Measurements from ENCODE around the gene SPINK8.

DNA sequence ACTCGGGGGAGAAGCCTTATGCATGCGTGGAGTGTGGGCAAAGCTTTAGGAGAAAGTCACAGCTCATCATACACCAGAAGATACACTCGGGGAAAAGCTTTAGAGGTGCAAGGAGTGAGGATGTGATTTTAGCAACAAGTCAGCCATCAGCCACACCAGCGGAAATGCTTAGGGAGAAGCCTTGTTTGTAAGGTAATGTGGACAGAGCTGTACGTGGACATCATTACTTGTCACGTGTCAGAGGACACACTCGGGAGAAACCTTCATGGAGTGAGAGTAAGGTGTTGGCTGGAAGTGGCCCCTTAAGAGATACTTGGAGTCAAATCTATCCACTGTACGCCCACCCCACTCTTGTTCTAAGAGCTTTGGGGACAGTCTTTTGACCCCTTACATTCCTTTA lies 63.9 kb downstream of the SPINK8 start:
- TF ChIP-seq, protein P1, sequence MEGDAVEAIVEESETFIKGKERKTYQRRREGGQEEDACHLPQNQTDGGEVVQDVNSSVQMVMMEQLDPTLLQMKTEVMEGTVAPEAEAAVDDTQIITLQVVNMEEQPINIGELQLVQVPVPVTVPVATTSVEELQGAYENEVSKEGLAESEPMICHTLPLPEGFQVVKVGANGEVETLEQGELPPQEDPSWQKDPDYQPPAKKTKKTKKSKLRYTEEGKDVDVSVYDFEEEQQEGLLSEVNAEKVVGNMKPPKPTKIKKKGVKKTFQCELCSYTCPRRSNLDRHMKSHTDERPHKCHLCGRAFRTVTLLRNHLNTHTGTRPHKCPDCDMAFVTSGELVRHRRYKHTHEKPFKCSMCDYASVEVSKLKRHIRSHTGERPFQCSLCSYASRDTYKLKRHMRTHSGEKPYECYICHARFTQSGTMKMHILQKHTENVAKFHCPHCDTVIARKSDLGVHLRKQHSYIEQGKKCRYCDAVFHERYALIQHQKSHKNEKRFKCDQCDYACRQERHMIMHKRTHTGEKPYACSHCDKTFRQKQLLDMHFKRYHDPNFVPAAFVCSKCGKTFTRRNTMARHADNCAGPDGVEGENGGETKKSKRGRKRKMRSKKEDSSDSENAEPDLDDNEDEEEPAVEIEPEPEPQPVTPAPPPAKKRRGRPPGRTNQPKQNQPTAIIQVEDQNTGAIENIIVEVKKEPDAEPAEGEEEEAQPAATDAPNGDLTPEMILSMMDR (conservative IDR thresholded peaks at IDR 0.05; ENCODE audit: low read depth, low read length), result no peak
- no peak for TF ChIP-seq FOS (IDR thresholded peaks at IDR 0.05; ENCODE audit: low read depth, low read length)
- no peak for TF ChIP-seq POLR2A (IDR thresholded peaks at IDR 0.05; ENCODE audit: low read depth, low read length)
- TF ChIP-seq RCOR1 (IDR thresholded peaks at IDR 0.05; ENCODE audit: insufficient replicate concordance, low read length), result no peak
- TF ChIP-seq MAZ (IDR thresholded peaks at IDR 0.05; ENCODE audit: borderline replicate concordance, low read depth, low read length), result no peak
- no peak for TF ChIP-seq RFX5 (IDR thresholded peaks at IDR 0.05; ENCODE audit: low read depth, low read length)
- TF ChIP-seq NFE2L2 (IDR thresholded peaks at IDR 0.05; ENCODE audit: low read depth, low read length), result no peak
- no peak for TF ChIP-seq RAD21 (IDR thresholded peaks at IDR 0.05; ENCODE audit: low read length)
- no peak for TF ChIP-seq CEBPB (IDR thresholded peaks at IDR 0.05; ENCODE audit: low read depth, low read length)
- TF ChIP-seq BHLHE40 (IDR thresholded peaks at IDR 0.05; ENCODE audit: low read depth, low read length), result no peak
